ENCODE measurements around the gene ITGA6.

Gene ITGA6

DNA sequence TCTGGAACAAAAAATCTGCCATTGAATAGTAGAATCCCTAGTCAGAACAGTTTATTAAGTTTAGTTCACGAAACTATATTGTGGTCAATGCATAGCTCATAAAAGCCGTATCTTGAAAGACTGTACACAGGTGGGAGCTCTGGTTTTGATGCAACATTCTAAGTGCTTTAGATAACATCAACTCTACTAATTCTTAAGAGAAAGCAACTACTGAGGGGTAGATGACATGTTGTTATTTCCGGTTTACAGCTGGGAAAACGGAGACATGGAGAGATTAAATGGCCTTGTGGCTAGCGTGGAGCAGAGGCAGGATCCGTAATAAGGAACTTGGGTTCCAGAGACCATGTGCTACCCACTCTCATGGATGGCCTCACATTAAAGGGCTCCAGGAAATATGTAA lies 4.2 kb upstream of the ITGA6 start (continued):
- TF ChIP-seq, protein P1, sequence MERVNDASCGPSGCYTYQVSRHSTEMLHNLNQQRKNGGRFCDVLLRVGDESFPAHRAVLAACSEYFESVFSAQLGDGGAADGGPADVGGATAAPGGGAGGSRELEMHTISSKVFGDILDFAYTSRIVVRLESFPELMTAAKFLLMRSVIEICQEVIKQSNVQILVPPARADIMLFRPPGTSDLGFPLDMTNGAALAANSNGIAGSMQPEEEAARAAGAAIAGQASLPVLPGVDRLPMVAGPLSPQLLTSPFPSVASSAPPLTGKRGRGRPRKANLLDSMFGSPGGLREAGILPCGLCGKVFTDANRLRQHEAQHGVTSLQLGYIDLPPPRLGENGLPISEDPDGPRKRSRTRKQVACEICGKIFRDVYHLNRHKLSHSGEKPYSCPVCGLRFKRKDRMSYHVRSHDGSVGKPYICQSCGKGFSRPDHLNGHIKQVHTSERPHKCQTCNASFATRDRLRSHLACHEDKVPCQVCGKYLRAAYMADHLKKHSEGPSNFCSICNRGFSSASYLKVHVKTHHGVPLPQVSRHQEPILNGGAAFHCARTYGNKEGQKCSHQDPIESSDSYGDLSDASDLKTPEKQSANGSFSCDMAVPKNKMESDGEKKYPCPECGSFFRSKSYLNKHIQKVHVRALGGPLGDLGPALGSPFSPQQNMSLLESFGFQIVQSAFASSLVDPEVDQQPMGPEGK (CRISPR knock-in tag; IDR thresholded peaks at IDR 0.05; ENCODE audit: borderline replicate concordance) = no peak
- TF ChIP-seq ZNF565 (CRISPR knock-in tag; conservative IDR thresholded peaks at IDR 0.05; ENCODE audit: low read depth) (no peak), ISL1 (CRISPR knock-in tag; IDR thresholded peaks at IDR 0.05) (no peak), BACH2 (CRISPR knock-in tag; IDR thresholded peaks at IDR 0.05; ENCODE audit: borderline replicate concordance) (no peak), OSR1 (CRISPR knock-in tag; IDR thresholded peaks at IDR 0.05) (no peak), ZNF8 (CRISPR knock-in tag; IDR thresholded peaks at IDR 0.05) (no peak), ZFP3 (CRISPR knock-in tag; IDR thresholded peaks at IDR 0.05) (no peak), ZFP30 (CRISPR knock-in tag; IDR thresholded peaks at IDR 0.05) (no peak), SNAI2 (CRISPR knock-in tag; IDR thresholded peaks at IDR 0.05) (no peak), PPARA (CRISPR knock-in tag; IDR thresholded peaks at IDR 0.05; ENCODE audit: borderline replicate concordance) (no peak), RARB (CRISPR knock-in tag; IDR thresholded peaks at IDR 0.05) (no peak)

DNA sequence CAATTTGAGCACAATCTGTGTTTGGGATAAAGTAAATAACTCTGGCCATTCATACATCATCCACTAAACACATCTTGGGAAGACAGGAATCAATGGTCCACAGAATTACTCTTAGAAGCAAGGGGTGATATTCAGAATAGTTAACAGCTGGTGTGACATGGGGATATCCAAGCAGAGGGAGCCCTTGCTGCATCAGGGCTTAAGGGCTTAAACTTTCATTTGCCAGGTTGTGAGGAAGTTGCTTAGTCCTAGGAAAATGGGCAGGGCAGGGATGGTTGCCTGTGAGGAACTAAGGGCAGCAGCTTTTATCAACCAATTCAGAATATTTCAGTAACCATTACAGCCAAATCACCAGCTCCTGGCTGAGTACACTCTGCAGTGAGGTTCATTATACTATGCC lies 2.0 kb upstream of the ITGA6 start:
- TF ChIP-seq ESRRG (CRISPR knock-in tag; IDR thresholded peaks at IDR 0.05) = no peak
- no peak for ATAC-seq

- no peak for ATAC-seq
- TF ChIP-seq, protein P2, sequence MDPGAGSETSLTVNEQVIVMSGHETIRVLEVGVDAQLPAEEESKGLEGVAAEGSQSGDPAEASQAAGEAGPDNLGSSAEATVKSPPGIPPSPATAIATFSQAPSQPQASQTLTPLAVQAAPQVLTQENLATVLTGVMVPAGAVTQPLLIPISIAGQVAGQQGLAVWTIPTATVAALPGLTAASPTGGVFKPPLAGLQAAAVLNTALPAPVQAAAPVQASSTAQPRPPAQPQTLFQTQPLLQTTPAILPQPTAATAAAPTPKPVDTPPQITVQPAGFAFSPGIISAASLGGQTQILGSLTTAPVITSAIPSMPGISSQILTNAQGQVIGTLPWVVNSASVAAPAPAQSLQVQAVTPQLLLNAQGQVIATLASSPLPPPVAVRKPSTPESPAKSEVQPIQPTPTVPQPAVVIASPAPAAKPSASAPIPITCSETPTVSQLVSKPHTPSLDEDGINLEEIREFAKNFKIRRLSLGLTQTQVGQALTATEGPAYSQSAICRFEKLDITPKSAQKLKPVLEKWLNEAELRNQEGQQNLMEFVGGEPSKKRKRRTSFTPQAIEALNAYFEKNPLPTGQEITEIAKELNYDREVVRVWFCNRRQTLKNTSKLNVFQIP (CRISPR knock-in tag; IDR thresholded peaks at IDR 0.05; ENCODE audit: borderline replicate concordance, low read depth) = no peak
- TF ChIP-seq ZFP30 (CRISPR knock-in tag; IDR thresholded peaks at IDR 0.05) = no peak
- no peak for TF ChIP-seq ZC3H10 (CRISPR knock-in tag; IDR thresholded peaks at IDR 0.05)
- TF ChIP-seq ZNF8 (CRISPR knock-in tag; IDR thresholded peaks at IDR 0.05) = no peak
- no peak for TF ChIP-seq OSR1 (CRISPR knock-in tag; IDR thresholded peaks at IDR 0.05)
- TF ChIP-seq PPARA (CRISPR knock-in tag; IDR thresholded peaks at IDR 0.05; ENCODE audit: borderline replicate concordance) = no peak
- TF ChIP-seq, protein P3, sequence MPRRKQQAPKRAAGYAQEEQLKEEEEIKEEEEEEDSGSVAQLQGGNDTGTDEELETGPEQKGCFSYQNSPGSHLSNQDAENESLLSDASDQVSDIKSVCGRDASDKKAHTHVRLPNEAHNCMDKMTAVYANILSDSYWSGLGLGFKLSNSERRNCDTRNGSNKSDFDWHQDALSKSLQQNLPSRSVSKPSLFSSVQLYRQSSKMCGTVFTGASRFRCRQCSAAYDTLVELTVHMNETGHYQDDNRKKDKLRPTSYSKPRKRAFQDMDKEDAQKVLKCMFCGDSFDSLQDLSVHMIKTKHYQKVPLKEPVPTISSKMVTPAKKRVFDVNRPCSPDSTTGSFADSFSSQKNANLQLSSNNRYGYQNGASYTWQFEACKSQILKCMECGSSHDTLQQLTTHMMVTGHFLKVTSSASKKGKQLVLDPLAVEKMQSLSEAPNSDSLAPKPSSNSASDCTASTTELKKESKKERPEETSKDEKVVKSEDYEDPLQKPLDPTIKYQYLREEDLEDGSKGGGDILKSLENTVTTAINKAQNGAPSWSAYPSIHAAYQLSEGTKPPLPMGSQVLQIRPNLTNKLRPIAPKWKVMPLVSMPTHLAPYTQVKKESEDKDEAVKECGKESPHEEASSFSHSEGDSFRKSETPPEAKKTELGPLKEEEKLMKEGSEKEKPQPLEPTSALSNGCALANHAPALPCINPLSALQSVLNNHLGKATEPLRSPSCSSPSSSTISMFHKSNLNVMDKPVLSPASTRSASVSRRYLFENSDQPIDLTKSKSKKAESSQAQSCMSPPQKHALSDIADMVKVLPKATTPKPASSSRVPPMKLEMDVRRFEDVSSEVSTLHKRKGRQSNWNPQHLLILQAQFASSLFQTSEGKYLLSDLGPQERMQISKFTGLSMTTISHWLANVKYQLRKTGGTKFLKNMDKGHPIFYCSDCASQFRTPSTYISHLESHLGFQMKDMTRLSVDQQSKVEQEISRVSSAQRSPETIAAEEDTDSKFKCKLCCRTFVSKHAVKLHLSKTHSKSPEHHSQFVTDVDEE (CRISPR knock-in tag; IDR thresholded peaks at IDR 0.05) = no peak
- no peak for TF ChIP-seq ESRRG (CRISPR knock-in tag; IDR thresholded peaks at IDR 0.05)
- no peak for TF ChIP-seq ZFP3 (CRISPR knock-in tag; IDR thresholded peaks at IDR 0.05)
- TF ChIP-seq ZNF70 (CRISPR knock-in tag; IDR thresholded peaks at IDR 0.05) = no peak
- no peak for TF ChIP-seq TCF4 (CRISPR knock-in tag; IDR thresholded peaks at IDR 0.05; ENCODE audit: borderline replicate concordance)
- no peak for TF ChIP-seq TOX (CRISPR knock-in tag; IDR thresholded peaks at IDR 0.05; ENCODE audit: borderline replicate concordance)
- TF ChIP-seq, protein P1 (CRISPR knock-in tag; IDR thresholded peaks at IDR 0.05; ENCODE audit: borderline replicate concordance) = no peak
- no peak for TF ChIP-seq CSDC2 (CRISPR knock-in tag; IDR thresholded peaks at IDR 0.05)
- no peak for TF ChIP-seq ARNTL (CRISPR knock-in tag; IDR thresholded peaks at IDR 0.05; ENCODE audit: borderline replicate concordance, low read depth)
- no peak for TF ChIP-seq SNAI2 (CRISPR knock-in tag; IDR thresholded peaks at IDR 0.05)
- no peak for TF ChIP-seq ZNF565 (CRISPR knock-in tag; conservative IDR thresholded peaks at IDR 0.05; ENCODE audit: low read depth)
- TF ChIP-seq, protein P4, sequence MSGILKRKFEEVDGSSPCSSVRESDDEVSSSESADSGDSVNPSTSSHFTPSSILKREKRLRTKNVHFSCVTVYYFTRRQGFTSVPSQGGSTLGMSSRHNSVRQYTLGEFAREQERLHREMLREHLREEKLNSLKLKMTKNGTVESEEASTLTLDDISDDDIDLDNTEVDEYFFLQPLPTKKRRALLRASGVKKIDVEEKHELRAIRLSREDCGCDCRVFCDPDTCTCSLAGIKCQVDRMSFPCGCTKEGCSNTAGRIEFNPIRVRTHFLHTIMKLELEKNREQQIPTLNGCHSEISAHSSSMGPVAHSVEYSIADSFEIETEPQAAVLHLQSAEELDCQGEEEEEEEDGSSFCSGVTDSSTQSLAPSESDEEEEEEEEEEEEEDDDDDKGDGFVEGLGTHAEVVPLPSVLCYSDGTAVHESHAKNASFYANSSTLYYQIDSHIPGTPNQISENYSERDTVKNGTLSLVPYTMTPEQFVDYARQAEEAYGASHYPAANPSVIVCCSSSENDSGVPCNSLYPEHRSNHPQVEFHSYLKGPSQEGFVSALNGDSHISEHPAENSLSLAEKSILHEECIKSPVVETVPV (CRISPR knock-in tag; IDR thresholded peaks at IDR 0.05) = no peak
These were observed 641 bp upstream of the ITGA6 start for GRCh38 chr2:172426635-172427255.
